Activated CD8-positive, alpha-beta memory T cell treated with anti-CD3 and anti-CD28 coated beads, Interleukin-2, amount 50 U/mL, for 4 hours (primary cell): Measurements from ENCODE around the gene MYLK4.

Source experiments
- DNase-seq: peaks from one replicate; pipeline ENCODE4 v3.0.0-alpha.2; 2020

The MYLK4 gene

DNA sequence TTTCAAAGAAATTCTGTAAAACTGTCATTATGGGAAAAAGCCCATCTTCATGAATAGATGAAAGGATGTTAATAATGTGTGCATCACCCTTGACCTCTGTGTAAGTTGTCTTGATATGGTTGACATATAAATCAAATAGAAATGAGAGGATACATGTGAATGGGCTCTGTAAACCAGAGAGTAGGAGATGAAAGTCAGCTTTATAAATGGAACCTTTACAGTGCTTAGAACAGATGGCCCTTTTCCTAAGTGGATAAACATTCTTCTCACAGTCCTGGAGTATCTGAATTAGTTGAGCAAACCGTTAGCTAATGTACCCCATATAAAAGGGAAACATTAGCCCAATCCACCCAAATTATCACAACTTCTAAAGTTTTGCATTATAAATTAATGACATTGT, 57.5 kb downstream of the MYLK4 start:
- DNase-seq: no peak

DNA sequence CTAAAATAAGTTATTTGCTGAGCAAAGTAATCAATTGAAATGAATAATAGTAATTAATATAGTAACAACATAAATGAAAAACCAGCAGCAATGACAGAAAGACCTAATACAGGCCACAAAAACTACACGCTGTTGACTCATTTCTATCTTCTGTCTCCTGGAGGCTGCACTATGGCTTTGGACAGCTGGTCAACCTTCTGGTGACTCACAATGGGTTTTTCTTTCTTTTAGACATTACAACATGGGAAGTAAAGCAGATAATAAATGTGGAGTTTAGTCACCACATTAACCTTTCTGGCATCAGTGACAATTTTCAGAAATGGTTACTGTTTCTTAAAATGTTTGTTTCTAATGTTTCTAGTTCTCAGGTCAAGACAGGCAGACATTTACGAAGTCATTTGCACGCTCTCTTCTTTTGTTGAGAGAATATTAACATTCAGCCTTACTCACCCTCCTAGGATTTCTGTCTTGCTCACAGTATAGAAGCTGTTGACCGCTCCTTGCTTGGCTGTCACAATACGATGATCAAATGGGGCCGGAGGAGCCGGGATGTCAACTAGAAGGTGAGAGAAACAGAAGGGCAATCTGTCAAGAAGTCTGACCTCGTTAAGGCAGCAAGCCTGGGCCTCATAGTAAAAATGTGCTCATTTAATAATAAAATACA, 62.2 kb downstream of the MYLK4 start:
- no peak for DNase-seq

DNA sequence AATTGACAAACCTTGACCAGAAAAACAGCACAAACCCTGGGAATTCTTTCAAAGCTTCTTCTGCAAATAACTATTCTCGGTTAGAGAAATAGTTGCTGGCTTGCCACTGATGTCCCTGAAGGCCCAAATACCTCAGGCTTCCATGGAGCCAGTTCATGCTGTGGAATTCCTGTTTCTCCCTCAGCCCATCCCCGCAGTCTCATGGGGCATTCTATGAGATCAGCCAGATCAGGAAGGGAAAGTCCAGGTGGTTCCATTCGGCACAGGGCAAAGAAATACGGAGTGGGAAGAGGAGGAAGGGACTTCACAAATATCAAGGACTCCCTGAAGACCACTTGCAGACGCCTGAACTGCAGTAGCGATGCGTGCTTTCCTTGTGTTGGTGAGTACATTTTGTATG, 63.3 kb downstream of the MYLK4 start:
- no peak for DNase-seq

DNA sequence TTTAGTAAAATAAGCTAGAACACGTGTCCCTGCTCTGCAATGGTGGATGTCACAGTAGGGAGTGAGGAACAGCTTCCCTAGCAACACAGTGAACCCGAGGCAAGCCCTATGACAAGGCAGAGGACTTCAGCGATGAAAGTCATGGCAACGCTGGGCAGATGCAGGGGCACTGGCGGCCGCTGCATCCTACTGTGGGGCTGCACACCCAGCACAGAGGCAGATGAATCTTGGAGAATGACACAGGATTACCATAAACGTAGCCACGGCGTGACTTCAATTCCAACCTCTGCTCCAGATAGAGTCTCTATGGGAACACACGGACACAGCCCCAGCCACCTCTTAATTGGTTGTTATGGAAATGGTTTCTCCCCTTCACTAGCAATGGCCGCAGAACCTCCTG, 64.2 kb downstream of the MYLK4 start:
- no peak for DNase-seq

DNA sequence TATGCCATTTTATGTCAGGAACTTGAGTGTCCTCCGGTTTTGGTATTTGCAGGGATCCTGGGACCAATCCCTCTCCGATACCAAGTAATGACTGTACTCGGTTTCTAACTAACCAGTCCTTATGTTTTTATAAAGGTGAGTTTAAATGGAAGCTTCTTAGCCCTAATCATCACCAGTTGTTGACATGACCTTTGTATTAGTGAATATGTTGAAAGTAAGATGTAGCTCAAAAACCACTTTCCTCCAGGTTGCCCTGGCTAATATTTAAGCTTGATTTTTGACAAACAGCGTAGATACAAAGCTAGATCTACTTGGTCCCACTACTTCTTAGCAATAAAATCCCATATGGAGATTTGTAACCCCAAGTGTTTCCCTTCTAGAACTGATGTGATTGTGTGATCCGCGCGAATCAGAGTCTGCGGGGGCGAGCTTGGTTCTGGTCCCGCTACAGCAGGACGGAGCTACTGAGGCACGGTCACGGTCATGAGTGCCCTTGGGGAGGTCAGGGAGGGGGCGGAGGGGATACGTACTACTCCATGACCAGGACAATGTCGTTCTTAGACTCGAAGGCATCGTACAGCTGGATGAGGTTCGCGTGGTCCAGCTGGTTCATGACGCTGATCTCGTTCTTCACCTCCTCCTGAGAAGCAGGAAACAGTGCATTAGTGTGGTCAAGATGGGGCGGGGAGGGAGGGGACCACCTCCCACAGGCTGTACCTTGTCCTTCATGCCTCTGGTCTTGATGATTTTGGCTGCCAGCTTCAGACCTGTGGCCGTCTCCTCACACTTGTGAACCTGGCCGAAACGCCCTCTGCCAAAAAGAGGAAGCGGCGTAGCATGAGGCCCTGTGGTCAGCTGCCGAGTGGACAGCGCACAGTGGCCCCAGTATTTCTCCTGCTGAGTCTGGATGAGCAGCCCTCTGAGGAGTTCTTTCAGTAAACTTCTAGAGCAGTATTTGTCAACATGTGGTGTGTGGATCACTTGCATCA, 65.7 kb downstream of the MYLK4 start:
- DNase-seq: no peak

DNA sequence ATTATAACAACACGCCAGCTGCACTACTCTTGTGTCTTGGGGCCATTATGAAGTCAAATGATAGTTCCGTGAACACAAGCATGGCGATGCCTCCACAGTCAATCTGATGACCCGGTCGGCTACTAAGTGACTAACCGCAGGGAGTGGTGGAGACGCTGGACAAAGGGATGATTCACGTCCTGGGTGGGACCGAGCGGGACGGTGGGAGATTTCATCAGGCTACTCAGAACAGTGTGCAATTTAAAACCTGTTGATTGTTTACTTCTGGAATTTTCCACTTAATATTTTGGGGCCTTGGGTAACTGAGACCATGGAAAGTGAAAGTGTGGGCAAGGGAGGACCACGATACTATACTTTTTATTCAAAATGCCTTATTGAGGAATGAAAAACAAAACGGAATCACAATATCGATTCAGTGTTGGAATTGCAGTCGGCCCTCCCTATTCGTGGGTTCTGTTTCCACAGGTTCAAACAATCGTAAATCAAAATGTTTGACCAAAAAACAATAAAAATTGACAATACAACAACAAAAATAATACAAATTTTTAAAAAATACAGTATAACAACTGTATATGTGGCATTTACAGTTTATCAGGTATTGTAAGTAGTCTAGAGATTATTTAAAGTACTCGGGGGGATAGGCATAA, 66.5 kb downstream of the MYLK4 start:
- no peak for DNase-seq

DNA sequence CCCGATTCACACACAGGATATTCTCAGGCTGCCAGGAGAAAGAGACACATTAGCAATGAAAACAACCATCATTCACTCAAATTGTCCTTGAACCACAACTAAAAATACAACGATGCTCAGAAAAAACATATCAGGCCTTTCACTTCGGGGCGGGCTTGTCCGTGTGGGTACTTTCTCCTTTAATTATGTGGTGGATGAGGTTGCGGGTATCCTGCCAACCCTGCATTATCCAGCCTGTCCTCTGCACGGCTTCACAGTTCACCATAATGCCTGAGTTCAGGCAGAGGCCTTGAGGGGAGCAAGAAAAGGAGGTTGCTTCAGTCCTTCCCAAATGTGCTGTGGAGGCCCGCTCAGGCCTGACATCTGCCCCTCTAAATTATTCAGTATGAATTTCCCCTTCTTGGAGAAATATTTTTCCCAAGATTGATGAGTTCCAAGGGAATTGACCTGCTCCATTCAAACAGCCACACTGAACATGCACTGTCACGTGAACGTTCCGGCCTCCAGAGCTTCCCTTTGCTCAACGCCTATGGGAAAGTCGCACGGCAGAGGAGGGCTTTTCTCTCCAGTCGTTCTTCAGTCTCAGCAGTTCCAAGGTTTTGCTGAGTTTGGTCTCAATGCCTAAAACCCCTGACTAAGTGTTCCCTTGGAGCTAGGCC, 70.3 kb downstream of the MYLK4 start:
- no peak for DNase-seq

DNA sequence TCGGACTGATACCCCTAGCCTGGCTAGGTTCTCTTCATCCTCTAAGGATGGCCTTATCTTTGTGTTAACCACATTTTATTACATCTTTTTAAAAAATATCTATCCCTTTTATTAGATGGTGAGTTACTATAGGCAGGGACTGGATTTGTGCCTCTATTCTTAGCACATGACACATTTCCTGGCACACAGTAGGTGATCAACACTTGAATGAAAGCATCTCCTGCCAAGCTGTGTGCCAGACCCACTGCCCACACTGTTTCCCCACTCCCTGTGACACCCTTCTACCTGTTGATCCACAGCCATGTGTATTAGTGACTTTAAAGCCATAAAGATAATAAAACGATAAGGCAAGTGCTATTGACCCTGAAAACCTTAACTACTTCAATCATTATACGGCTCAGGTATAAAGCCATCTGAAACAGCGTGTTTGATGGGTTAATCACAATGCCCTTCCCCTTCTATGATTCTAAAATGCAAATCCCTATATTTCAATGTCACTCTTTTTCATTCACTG, 73.6 kb downstream of the MYLK4 start:
- DNase-seq: no peak

DNA sequence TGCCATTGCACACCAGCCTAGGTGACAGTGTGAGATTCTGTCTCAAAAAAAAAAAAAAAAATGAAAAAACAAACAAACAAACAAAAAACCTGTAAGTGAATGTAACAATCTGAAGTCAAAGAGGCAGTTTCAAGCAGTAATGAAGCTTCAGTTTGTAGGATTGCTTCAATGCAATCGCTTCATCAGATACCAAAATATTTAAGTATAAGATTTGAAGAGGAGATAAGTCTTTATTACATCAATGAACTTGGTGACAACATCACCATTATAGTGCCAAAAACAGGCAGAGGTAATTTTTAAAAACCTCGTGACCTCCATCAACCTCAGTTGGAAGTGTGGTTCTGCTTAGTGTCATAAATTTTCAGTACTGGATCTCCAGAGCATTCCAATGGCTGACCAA, 74.7 kb downstream of the MYLK4 start:
- DNase-seq: no peak

DNA sequence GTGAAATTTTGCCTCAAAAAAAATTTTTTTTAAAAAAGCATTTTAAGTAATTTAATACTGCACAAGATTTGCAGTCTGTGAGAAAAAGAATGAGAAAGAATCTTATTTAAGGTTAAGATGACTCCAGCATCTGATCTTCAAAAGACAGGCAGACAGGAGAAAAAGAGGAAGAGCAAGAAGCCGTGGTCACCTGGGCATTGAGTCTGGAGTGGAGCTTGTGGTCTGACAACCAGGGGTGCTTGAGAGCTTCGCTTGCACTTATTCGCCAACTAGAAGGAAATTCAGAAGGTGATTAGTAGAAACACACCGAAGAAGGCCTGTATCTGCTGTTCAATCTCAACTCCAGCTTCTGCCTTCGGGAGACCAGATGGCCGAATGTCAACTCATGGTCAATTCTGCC, 75.9 kb downstream of the MYLK4 start:
- DNase-seq: no peak

DNA sequence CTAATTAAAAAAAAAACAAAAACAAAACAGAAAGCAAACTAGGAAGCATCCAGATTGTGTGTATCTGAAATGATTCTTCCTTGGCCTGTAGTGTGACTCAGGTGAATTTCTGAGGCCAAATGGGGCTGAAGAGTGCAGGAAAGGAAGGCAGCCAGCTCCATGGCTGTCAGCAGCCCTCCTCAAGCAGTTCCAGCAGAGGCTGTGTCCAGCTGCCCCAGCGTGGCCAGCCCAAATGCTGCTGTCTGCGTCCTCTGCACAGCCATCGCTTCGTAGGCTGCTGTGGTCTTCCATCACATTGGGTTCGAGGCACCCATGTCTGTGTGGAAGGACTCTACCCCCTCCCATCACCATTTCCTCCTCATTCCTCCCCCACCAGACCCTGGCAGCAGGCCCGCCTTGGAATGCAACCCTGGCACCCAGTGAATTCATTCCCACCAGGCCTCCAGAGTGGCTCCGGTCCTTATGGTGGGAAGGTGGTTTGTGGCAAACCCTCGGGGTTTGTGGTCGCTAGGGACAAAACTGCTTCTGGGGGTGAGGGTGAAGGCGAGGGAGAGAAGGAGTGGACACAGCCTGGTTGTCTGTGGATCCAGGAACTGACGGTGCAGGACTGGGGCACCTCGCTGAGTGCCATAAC, 81.5 kb downstream of the MYLK4 start:
- DNase-seq: no peak

DNA sequence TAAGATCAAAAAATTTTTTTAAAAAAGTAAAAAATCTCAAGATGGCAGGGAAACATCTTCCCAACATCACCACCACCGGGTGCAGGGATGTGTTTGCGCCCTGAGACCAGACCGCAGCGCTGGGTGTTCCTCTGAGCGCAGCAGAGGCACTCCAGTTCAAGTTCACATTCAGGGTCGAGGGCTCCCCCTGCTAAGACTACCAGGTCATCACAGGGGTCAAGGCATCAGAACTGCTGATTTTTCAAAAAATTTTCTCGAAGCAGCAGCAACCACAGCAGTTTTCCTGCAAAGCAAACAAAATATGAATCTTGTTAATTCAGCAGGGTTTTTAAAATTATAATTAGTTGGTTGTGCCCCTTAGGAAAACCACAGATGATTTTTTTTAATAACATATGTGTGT, 83.1 kb downstream of the MYLK4 start:
- no peak for DNase-seq

DNA sequence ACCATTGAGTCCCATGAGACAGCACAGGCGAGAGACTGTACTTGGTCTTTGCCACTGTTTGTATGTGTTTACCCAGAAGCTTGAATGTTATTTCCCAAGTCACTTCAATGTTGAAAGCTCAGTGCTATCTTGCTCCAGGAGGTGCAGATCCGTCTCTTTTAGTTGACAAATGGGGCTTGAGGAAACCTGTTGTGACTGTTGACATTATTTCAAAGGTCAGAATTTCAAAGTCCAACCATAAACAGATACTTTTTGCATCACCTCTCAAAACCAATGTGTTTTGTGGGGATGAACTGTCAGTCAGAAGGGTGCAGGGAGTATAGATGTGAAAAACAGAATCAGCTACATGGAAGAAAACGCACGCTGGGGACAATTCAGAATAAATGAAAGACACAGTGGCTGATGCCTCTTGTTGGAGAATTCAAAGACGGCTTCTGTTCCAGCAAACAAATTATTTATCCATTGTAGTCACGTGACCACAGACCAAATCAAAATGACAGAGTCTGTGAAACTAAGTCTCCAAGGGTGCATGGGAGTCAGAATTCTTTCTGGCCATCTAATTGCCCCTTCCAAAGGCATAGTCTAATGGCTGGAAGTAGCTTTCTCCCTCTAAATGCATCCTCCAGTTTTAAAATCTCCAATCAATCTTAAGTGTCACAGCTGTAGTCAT, 83.7 kb downstream of the MYLK4 start:
- no peak for DNase-seq

DNA sequence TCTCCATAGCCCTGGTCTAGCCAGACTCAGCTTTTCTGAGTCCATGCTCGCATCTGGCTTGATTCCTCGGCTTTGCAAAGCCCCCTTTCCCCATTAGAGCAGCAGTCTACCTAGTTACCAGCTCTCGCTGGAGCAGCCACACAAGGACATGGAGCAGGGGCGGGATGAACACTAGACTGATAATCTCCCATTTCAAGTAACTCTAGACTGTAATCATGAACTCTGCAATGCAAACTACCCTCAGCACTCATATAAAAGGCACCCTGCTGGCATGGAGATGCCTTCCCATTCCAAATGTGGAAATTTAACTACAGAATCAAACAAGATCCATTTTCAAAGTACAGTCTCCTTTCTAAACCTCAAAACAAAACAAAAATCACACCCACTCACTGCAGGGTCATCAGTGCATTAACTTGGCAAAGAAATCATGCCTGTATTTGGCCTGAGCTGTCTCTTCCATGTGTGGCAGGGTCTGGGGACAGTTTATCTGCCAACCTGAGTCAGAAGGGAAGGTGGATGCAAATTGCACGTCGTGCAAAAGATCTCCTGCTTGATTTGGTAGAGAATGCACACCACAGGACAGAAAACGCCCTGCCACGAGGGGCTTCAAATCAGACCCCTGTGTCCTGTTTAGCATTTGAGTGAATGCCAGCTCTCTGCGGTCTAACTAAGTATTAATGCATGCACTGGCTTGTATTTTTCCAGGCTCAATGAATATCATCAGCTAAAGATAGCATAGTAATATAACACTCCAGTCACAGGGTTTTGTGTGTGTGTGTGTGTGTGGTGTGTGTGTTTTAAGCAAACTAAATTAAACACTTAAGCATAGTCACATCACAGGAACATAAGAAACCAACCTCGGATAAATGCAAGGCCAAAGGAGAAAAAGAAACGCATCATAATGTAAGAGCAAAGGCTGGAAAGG, 85.3 kb downstream of the MYLK4 start:
- DNase-seq: no peak

DNA sequence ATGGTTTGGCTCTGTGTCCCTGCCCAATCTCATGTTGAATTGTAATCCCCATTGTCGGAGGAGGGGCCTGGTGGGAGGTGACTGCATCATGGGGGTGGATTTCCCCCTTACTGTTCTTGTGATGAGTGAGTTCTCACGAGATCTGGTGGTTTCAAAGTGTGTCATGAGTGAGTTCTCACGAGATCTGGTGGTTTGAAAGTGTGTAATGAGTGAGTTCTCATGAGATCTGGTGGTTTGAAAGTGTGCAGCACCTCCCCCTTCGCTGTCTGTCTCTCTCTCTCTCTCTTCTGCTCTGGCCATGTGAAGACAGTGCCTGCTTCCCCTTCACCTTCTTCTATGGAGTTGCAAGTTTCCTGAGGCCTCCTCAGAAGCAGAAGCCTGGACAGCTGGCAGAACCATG, 87.6 kb downstream of the MYLK4 start:
- no peak for DNase-seq

DNA sequence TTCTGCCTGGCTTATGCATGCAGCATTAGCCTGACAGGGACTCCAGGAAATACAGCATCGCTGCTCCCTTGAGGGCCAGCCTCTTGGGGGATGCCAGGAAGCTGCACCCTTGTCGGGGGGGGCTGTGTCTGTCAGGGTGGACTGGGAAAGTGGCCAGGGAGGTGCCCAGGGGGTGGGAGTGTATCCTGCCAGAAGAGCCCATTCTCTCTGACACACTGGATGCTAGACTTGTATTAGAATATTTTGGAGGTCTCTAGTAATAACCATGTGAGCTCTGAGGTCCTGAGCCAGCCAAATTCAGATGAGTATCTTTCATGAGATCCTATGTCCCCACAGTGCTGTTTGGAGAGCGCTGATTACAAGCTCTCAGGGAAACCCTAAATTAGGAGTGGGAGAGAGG, 89.1 kb downstream of the MYLK4 start:
- no peak for DNase-seq

DNA sequence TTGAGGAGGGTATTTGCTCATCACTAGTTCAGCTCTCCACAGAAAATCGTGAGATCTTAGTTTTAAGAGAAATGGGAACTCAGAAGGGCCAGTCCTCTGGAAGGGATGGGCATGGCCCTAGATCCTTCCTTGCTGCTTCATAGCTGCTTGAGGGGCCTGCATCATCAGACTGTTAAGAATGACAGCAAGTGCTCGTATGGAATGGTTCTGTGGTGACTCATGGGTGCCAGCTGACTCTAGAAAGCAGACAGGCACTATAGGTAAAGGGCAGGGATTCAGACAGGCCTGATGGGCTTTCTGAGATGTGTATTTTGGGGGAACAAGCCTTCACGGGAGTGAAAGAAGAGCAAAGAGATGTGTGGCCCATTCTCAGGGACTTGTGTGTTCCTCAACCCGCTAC, 90.8 kb downstream of the MYLK4 start:
- no peak for DNase-seq

DNA sequence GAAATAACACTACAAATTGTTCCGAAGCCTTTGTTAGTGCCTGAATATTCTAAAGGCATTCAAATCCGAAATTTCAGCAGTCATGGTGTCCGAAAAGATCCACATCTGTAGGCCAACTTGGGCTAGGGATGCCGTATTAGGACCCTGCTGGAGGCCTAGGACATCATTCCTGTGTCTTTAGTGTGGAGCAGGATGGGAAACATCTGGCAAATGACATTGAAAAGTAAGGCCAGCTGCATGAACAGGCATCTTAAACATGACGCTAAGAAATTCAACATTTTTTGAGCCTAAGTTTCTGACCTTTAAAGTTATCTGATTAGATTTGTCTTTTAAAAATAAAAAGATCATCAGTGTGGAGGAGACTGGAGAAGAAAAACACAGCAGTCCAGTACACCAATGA, 91.3 kb downstream of the MYLK4 start:
- no peak for DNase-seq

DNA sequence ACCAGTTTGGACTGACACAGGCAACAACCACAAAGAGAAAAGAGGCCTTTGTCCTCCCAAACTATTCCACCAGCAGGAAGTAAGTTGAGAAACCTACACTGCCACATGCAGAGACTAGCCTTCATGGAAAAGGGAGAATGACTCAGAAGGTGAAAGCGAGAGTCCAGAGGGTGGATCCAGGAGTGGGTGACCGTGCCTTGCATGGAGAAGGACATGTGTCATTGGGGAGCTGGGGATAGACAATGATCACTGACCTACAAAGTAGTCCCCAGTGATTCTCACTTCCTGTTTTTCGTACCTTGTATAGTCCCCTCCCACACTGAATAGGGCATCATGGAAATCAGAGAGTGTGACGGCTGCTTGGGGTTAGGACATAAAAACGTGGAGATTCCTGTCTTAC, 91.9 kb downstream of the MYLK4 start:
- DNase-seq: no peak

DNA sequence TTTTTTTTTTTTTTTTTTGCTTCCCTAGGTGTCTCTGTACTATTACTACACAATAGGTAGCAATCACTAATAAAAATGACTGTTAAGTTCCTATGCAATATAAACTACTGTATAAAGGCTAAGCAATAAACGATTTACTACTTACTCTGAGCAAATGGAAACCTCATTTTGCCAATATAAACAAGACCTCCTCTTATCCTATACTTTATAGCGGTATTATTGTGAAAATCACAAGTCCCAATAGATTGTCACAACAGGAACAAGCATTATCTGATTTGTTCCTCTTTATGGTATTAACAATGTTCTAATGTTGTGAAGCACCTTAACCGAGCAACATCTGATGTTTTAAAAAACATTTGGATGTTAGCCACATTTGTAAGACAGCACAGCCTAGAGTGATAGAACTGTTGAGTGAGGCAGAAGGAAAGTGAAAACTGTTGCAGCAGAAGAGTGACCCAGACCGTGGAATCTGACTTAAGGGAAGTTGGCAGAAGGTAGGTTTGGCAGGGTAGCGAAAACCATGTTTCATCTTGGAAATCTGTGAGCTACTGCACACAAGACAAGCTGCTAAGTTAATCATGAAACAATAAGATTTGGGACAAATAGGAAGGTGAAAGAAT, 94.2 kb downstream of the MYLK4 start:
- DNase-seq: no peak
